Activated T-cell treated with anti-CD3 and anti-CD28 coated beads for 48 hours (primary cell): ENCODE measurements around the gene LARP4B.
A peak's percentile ranks its signal among the peaks of the same experiment; 100 is the strongest.
"Not testable (repeated sequence)": the region's sequence is repeated elsewhere in the genome, so short reads cannot be mapped to it uniquely, and the experiment has no call there.

Source experiments
- DNase-seq: peaks from one replicate; pipeline ENCODE4 v3.0.0-alpha.2; 2020; ENCODE audit warnings: low read depth

The LARP4B gene

DNA sequence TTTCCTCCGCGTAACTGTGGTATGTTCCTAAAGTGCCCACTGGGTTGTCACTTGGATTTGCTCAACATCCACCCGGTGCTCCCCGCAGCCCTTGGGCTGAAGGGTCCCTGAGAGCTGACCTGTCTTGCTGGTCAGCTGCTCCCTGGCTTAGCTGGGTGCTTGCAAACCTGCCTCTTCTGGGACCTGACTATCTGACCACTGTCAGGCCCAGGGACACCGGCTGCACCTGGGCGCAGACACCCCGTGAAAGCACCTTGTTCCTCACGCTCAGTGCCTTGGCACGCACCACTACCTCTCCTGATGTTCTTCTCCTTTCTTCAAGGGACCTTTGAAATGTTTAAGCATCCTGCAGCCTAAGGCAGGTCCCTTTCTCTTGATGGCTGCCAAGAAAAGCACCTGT, 26.6 kb upstream of the LARP4B start:
- no peak for DNase-seq

DNA sequence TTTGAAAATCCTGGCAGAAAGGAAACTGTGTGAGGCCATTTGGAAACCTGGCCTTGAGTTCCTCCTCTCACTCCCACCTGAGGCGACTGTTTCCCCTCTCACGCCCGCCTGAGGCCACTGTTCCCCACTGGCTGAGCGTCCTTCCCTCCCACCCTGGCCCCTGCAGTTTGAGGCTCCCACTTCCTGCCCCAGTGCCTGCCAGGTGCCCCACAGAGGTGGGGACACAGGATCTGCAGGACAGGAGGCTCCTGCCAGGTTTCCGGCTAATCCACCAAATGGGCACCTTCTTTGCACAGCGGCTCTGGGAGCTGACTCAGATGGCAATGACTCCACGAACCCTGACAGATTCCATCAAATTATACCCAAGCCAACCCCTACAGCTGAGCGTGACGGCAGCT, 24.3 kb upstream of the LARP4B start:
- no peak for DNase-seq

DNA sequence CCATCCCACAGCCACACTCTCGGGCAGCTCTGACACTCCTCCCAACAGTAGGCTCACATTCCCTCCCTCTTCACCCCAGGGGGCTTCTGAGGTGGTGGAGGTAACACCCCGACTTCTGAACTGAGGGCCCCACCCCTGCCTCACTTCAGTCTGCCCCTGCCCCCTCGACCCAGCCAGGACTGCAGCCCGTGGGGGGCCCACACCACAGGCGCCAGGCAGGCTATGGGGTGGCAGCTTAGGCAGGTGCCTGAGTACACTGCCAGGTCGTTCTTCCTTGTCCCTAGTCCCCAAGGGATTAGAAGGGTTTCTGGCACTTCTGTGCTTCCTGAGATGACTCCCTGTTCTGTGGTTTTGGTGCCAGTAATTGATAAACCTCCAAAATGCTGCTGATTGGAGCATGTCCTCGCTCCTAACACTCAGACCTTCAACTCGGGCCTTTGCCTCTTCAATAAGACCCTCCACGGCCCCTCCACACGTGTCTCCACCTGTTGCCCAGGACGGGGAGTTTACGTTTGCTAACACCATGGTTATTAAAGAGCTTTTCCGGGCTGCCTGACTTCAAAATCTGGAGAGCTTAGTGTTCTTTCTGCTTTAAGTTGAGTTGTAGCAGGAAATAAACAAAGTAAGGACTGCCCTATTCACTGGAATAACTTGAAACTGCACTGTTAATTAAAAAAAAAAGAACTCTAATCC, 23.8 kb upstream of the LARP4B start:
- no peak for DNase-seq

DNA sequence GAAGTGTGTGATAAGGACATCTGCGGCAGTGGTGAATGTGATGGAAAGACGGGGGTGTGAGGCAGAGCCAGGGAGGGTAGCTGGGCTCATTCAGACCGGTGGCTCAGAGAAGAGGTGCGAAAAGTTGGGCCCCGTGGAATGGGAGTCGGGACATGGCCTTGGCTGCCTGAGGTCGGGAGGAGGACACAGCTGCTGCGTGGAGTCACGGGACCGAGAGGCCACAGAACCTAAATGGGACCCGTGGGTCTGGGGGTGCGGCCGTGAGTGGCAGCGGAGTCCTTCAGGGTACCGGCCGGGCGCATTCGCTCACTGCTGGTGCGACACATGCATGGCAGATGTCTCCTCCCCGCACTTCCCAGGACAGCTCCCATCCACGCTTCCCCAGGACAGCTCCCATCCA, 22.9 kb upstream of the LARP4B start:
- DNase-seq, result no peak

DNA sequence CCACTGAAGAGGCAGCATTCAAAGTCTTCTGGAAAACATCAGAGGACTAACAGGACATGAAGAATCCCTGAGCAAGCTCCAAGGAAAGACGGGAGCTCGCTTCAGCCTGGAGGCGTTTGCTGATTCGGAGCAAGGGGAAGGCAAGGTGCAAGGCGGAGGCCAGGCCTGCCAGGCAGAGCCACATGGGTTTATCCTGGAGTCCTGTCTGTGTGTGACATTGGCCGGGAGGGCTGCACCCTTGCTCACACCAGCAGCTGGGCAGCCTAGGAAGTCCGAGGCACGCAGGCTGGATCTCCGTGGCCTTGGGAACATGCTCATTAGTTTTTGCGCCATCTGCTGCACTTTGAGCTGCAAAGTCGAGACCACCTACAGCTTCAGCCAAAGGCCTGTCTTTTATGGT, 22.3 kb upstream of the LARP4B start:
- no peak for DNase-seq

DNA sequence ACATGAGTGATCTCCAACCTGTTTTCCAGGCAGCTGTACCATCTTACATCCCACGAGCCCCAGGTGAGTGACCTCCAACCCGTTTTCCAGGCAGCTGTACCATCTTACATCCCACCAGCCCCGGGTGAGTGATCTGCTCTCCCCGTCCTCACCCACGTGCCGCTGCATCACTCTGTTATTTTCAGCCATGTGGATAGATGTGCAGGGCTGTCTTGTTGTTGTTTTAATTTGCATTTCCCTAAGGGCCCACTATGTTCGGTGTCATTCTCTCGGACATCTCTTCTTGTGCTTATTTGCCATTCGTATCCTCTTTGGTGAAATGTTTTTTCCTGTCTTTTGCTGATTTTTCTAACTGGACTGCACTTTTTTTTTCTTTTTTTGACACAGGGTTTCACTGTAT, 17.9 kb upstream of the LARP4B start:
- DNase-seq, result no peak

DNA sequence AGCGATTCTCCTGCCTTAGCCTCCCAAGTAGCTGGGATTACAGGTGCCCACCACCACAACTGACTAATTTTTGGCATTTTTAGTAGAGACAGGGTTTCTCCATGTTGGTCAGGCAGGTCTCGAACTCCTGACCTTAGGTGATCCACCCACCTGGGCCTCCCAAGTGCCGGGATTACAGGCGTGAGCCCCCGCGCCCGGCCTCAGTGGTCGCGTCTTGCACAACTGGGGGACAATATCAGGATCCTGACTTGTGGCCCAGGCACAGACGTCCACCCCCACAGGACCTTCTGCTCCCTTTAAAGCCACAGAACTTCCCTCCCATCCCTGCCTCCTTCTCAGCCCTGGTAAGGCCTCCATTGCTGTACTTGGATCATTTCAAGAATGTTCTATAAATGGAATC, 16.8 kb upstream of the LARP4B start:
- no peak for DNase-seq

DNA sequence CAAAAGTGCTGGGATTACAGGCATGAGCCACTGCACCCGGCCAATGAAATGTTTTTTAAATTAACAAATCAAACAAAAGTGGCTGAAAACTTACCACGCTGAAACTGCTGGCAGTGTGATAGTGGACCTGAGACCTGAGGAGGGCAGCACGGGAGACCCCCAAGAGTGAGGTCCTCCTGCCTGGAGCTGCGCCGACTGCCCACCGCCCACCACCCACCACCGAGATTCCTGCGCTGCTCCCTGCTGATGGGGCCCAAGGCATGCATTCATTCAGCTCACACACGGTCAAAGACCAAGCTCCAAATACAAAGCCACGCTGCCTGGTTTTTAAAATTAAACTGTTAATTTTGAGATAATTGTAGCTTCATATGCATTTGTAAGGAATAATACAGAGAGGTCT, 16.4 kb upstream of the LARP4B start:
- no peak for DNase-seq

DNA sequence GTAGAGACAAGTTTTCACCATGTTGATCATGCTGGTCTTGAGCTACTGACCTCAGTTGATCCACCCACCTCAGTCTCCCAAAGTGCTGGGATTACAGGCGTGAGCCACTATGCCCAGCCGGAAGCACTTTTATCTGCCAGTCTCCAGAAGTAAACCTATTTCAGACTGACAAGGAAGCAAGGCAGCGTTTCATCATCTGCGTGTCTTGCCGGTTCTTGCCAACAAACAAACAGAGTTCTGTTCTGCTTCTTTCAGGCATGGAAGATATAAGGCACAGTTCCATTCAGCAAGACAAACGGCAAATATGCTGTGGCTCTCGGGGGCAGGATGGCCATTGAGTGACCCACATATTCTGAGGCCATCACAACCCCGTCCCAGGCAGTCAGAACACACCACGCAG, 15.5 kb upstream of the LARP4B start:
- no peak for DNase-seq

DNA sequence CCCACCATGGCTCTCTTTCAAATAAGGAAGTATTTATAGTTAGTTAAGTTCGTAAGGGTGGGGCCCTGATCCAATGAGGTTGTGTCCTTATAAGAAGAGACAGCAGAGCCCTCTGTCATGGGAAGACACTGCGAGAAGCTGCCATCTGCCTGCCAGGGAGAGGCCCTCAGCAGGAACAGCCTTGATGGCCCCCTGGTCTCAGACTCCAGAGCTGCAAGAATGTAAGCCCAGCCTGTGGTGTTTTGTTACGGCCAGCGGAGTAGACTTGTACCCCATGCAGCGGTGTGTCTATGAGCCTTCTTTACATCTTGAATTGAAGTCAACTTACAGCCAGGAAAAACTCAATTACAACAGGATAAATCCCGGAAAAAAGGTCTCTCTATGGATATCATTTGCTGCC, 14.3 kb upstream of the LARP4B start:
- no peak for DNase-seq

DNA sequence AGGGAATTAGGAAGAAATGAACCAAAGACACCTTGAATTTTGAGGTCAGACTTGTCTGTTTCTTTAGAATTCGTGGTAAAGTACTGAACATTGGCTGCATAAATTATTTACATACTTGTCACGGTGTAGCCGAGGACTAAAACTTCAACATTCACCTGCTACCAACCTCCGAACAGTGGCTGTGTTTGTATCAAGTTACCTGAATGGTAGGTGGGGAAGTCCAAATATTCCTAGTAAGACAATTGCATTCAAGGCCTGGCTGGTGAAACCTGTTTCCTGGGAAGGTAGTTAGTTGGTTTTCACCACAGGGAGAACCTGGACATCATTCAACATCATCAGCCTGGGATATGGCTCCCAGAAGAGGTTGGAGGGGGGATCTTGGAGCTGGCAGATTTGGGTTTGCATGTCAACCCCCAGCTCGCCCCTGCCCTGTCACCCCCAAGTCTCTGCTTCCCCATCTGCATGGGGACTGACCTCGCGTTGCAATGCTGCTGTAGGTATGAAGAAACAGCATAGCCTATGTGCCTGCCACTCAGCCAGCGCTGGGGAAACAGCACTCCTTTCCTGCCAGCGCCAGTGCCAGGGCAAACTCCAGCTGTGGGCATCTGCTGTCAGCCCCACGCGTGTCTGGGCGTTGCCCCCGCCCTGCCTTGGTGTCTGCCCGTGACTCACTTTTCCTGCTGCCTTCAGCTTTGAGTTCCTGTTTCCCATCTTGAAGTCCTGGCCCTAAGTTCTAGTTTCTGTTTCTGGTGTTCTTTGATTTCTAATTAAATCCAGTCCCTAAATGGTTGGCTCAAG, 12.7 kb upstream of the LARP4B start:
- peak; percentile 20 for DNase-seq

DNA sequence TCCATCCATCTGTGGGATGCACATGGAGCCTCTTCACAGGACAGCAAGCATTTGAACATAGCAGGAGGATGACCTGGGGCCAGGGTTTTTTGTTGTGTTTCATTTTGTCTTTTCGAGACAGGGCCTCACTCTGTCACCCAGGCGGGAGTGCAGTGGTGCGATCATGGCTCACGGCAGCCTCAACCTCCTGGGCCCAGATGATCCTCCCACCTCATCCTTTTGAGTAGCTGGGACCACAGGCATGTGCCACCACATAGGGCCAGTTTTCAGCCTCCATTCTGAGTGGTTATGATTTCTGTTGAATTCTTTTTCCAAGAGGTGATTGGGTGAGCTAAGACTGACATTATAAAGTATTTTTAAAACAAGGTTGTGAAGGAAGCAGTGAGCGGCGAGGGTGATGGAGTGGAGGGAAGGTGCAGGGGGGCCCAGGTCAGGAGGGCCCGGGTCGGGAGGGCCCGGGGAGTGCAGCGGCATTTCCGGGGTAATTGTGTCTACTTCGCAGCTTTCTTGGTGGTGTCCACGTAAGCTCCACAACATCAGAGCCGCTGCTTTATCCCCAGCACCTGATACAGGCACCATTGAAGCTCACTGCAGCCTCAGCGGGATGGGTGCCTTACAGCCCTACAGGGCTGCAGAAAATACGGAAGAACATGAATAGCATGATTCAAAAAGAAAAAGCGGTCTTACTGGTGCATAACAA, 12.0 kb upstream of the LARP4B start:
- DNase-seq, result no peak

DNA sequence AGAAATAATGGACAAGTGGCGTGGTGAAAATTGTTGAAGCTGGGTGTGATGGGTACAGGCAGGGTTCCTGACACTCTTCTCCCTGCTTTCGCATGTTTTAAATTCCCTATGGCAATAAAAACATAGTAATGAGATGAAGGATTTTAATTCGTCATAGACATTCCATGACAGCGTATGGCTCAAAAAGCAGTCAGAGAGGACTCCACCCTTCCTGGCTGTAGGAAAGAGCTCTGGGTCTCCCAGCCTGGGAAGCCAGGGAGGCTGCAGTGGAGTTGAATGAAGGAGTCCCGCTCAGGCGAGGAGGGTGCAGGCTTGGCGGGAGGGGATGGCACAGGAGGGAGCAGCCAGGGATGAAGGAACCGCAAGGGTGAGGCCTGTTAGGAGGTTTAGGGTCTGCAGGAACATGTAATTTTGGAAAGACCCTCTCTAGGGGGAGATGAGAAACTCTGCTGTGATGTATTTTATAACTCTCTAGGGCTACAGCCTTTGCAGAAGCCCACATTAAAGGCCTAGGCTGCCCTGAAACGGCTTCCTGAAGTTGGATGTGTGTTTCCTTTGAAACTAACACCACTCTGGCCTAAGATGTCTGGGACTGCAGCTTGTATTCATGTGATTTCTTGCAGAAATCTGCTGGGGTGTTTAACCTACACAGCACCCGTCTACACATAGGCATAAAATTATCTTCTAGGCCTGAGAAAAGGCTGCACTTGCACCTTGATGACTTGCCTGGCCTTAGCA, 7.6 kb upstream of the LARP4B start:
- DNase-seq, result no peak

DNA sequence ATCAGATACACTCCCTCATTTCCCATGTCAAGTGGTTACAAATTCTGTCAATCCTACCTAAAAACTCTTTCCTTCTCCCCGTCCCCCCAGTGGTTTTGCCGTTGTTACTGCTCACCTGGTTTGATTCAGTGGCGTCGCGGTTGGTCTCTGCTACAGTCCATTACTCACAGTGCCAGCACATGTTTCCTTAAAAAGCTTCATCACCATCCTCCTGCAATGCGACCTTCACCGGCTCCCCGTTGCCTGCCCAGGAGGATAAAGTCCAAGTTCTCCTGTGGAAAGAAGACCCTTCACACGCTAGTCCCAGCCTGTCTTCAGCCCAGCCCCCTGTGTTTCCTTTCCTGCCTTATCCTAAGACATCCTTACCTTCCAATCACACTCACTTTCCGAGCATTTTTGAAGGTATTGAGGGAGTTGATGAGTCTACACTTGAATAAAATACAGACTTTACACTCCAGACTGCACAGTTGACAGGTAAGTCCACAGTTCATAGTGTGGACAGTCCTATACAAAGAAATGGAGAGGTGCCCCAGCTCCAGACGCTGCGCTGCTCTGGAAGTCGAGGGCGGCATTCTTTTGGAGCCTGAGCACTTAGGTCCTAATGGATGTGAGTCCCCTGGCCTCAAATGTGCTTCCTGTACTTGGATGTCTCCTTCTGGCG, 3.4 kb upstream of the LARP4B start:
- no peak for DNase-seq

DNA sequence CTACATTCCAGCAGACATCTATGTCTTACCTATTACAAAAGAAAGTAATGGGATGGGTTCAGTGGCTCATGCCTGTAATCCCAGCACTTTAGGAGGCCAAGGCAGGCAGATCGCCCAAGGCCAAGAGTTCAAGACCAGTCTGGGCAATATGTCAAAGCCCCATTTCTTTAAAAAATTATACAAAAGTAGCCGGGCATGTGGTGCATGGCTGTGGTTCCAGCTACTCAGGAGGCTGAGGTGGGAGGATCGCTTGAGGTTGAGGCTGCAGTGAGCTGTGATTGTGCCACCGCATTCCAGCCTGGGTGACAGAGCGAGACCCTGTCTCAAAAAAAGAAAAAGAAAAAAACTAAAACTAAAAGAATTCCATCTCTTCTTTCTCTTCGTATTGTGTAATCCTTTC, 2.7 kb upstream of the LARP4B start:
- DNase-seq, result not testable (repeated sequence)

DNA sequence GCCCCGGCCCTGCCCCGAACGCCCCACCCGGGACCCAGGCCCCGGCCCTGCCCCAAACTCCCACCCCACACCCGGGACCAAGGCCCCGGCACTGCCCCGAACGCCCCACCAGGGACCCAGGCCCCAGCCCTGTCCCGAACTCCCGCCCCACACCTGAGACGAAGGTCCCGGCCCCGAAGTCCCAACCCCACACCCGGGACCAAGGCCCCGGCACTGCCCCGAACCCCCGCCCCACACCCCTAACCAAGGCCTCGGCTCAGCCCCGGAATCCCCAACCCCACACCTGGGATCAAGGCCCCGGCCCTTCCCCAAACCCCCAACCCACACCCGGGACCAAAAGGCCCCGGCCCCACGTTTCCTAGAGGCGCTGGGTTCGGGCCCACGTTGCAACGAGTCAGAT, 1.1 kb upstream of the LARP4B start:
- no peak for DNase-seq

DNA sequence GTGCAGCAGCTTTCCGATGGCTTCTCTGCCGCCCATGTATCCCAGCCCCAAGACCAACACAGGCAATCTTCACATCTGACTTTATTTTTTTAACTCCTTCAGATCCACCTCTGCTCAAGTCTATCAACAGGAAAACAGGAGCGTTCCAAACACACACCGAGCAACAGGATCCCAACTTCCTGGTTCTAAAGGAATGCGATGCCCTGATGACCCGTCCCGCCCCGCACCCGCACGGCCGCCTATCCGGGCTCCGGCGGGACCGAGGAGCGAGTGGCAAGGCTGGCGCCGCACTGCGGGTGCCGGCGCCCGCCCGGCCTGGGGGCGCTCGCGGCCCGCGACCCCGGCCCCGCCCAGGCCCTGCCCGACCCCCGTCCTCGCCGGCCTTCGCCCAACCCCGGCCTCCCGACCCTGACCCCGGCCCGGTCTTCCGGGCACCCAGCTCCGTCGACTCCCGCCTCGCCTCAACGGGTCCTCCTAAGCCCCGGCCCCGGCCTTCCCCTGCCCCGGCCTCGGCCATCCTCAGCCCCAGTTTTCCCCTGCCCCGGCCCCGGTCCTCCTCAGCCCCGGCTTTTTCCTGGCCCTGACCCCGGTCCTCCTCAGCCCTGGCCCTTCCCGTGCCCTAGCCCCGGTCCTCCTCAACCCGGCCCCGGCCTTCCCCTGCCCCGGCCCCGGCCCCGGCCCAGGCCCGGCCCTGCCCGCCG, 730 bp downstream of the LARP4B start:
- peak; percentile 15 for DNase-seq

DNA sequence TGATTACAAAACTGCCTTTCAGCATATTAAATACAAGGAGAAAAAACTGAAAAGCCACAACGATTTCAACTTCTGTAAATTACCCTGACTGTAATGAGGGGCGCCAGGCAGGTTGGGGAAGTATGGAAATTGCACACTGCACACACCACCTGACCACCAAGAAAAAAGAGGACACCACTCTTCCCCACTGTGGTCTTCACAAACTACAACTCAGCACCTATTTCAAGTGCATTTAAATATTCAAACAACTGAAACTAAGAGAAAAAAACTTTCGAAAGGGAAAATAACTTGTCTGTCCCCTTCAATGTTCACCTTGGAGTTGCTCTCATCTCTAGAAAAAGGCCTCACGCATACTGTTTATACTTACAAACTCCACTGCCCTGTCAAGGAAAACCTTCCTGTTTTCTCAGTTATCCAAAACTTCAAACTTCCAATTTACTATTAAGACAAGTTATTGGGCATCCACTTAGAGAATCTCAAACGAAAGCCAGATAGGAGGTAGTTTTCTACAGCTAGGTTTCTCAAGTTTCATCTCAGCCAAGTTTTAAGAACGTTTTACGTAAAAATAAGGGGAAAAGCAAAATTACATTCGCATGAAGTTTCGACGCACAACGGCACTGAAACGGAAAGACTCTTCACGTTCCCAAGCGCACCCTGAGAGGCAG, 1.4 kb downstream of the LARP4B start:
- DNase-seq, result no peak

DNA sequence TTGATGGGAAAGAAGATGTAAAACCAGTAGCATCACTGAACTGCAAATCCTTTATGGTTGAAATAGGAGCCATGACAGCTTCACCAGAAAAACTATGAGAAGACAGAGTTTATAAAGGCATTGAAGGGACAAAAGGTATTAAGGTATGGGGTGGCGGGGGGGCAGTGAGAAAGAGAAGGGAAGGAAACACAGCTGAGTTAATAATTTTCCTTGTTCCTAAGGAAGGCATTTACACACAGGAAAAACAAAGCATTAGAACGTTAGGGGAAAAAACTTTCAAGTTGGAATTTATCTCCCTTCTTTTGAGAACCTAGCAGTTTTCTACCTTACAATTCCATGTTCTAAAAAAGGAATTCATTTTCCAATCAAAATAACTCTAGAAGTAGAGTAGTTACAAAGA, 4.4 kb downstream of the LARP4B start:
- DNase-seq, result no peak

DNA sequence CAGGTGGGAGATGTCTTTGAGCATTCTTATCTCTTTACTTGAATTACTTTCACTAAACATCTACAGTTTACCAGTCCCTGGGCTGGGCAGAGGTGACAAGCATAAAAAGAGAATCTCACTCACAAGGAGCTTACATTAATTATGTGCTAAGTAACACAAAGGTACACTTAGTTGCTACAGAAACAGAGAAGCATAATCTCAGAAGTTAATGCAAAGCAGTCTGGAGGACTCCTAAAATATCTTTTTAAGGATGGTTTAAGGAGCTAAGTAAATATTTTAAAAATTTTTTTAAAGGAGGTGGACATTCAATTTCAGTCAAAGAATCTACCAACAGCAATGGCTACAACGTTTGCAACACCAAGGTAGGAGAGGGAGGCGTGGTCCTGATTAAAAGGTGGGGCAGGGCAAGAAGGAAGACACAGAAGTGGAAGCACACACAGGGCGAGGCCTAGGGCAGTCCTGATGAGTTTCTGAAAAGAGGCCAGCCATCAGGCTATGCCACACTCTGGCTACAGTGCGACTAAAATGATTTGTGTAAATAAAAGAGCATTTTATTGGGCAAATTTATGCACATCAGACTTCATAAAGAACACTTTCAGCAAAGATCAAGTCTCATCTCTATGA, 5.3 kb downstream of the LARP4B start:
- no peak for DNase-seq

DNA sequence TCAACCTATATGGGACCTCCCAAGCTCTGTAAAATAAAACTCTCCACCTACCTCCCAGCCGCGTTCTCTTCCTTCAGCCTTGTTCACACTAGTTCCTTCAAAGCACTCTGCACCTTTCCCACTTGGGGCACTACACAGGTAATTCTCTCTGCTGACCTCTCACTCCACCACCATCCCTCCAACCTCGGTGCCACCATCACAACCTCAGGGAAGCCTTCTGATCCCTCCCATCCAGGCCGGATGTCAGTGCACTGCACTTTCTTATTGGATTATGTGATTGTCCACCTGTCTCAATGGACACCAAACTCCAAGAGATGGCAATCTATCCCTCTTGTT, 7.0 kb downstream of the LARP4B start:
- no peak for DNase-seq
